Measurements from ENCODE around the gene UPF1.

UPF1 gene

DNA sequence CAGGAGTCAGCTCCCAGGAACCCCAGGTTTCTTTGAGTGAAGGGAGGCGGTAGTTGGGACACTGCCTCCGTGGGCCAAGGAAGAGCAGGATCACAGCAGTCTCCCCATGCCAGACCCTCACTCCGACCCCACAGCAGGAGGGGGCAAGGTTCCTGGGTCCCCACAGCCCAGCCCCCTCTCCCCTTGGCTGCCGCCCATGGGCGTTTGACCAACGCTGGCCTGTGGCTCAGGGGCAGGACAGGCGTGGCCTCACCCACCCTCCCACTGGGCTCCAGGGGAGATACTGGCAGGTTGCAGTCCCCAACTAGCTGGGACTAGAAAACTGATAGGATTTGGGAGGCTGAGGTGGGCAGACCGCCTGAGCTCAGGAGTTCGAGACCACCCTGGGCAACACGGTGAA lies 78.3 kb downstream of the UPF1 start:
- H3K9me3 ChIP-seq (ENCODE audit: control insufficient read depth, insufficient read depth, low read depth, low read length) = no peaks in the 10 kb centered on the region
- POLR2A ChIA-PET = interaction anchor here (0.5 kb wide), 1 partner anchor 19 kb away, joined by 5 read pairs; no protein-coding TSS in a partner anchor
- TF ChIP-seq ZNF529 (tag by site-specific recombination; IDR thresholded peaks at IDR 0.05; ENCODE audit: insufficient replicate concordance) = no peak
- TF ChIP-seq, protein P1, sequence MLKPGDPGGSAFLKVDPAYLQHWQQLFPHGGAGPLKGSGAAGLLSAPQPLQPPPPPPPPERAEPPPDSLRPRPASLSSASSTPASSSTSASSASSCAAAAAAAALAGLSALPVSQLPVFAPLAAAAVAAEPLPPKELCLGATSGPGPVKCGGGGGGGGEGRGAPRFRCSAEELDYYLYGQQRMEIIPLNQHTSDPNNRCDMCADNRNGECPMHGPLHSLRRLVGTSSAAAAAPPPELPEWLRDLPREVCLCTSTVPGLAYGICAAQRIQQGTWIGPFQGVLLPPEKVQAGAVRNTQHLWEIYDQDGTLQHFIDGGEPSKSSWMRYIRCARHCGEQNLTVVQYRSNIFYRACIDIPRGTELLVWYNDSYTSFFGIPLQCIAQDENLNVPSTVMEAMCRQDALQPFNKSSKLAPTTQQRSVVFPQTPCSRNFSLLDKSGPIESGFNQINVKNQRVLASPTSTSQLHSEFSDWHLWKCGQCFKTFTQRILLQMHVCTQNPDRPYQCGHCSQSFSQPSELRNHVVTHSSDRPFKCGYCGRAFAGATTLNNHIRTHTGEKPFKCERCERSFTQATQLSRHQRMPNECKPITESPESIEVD (tag by site-specific recombination; IDR thresholded peaks at IDR 0.05) = no peak
- TF ChIP-seq, protein P2, sequence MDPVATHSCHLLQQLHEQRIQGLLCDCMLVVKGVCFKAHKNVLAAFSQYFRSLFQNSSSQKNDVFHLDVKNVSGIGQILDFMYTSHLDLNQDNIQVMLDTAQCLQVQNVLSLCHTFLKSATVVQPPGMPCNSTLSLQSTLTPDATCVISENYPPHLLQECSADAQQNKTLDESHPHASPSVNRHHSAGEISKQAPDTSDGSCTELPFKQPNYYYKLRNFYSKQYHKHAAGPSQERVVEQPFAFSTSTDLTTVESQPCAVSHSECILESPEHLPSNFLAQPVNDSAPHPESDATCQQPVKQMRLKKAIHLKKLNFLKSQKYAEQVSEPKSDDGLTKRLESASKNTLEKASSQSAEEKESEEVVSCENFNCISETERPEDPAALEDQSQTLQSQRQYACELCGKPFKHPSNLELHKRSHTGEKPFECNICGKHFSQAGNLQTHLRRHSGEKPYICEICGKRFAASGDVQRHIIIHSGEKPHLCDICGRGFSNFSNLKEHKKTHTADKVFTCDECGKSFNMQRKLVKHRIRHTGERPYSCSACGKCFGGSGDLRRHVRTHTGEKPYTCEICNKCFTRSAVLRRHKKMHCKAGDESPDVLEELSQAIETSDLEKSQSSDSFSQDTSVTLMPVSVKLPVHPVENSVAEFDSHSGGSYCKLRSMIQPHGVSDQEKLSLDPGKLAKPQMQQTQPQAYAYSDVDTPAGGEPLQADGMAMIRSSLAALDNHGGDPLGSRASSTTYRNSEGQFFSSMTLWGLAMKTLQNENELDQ (tag by site-specific recombination; IDR thresholded peaks at IDR 0.05; ENCODE audit: low read depth) = no peak
- no peak overlapping the region for H3K4me3 ChIP-seq (ENCODE audit: low read depth, low read length)
- no peaks in the 10 kb centered on the region for H3K4me1 ChIP-seq (ENCODE audit: control insufficient read depth, insufficient read depth, low read length)
- CTCF ChIA-PET = interaction anchor here (1.7 kb wide), 1 partner anchor 9 kb away, joined by 4 read pairs; the partner anchor contains the start of genes COPE and DDX49
- H3K36me3 ChIP-seq (ENCODE audit: control insufficient read depth in 2 of 2, insufficient read depth in 1 of 2, low read length in 2 of 2) = peaks cover 4 to 73% of the 10 kb centered on the region in 2 experiments; a peak in 2 of 3 replicates
- H3K27ac ChIP-seq (ENCODE audit: extremely low read depth, low read depth, low read length) = no peak overlapping the region

DNA sequence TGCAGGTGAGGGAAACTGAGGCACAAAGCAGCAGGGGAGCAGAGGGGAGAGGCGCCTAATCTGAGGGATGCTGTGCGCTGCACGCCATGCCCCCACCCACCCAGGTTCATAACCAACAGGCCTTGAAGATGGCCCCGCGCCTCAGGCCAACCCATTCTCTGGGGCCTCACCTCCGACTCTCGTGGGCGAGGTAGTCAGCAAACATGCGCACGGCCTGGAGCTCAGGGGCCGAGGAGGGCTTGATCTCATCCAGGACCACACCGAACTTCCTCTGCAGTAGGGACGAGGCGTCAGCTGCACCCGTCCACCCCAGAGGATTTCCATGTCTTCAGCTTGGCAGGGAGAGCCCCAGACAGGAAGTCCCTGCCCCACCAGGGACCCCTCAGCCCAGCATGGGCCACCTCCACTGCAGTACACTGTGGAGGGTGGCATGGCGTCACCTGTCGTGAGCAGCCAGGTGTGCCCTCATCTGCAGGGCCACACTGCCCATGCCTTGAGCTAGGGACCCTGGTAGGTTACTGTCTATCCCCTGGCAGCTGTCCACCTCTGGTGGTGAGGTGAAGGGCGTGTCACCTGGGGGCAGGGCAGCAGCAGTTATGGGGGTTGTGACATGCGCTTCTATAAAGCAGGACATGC lies 79.2 kb downstream of the UPF1 start:
- CTCF ChIA-PET = no interaction called here
- no peak for TF ChIP-seq ZNF530 (tag by site-specific recombination; IDR thresholded peaks at IDR 0.05; ENCODE audit: low read depth)
- TF ChIP-seq, protein P3, sequence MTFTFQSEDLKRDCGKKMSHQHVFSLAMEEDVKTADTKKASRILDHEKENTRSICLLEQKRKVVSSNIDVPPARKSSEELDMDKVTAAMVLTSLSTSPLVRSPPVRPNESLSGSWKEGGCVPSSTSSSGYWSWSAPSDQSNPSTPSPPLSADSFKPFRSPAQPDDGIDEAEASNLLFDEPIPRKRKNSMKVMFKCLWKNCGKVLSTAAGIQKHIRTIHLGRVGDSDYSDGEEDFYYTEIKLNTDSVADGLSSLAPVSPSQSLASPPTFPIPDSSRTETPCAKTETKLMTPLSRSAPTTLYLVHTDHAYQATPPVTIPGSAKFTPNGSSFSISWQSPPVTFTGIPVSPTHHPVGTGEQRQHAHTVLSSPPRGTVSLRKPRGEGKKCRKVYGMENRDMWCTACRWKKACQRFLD (tag by site-specific recombination; IDR thresholded peaks at IDR 0.05) = no peak
- TF ChIP-seq TRIM28 (IDR thresholded peaks at IDR 0.05; ENCODE audit: borderline replicate concordance, low read length) = no peak
- TF ChIP-seq ZNF560 (tag by site-specific recombination; IDR thresholded peaks at IDR 0.05; ENCODE audit: borderline replicate concordance) = no peak
- TF ChIP-seq, protein P4, sequence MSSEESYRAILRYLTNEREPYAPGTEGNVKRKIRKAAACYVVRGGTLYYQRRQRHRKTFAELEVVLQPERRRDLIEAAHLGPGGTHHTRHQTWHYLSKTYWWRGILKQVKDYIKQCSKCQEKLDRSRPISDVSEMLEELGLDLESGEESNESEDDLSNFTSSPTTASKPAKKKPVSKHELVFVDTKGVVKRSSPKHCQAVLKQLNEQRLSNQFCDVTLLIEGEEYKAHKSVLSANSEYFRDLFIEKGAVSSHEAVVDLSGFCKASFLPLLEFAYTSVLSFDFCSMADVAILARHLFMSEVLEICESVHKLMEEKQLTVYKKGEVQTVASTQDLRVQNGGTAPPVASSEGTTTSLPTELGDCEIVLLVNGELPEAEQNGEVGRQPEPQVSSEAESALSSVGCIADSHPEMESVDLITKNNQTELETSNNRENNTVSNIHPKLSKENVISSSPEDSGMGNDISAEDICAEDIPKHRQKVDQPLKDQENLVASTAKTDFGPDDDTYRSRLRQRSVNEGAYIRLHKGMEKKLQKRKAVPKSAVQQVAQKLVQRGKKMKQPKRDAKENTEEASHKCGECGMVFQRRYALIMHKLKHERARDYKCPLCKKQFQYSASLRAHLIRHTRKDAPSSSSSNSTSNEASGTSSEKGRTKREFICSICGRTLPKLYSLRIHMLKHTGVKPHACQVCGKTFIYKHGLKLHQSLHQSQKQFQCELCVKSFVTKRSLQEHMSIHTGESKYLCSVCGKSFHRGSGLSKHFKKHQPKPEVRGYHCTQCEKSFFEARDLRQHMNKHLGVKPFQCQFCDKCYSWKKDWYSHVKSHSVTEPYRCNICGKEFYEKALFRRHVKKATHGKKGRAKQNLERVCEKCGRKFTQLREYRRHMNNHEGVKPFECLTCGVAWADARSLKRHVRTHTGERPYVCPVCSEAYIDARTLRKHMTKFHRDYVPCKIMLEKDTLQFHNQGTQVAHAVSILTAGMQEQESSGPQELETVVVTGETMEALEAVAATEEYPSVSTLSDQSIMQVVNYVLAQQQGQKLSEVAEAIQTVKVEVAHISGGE (tag by site-specific recombination; conservative IDR thresholded peaks at IDR 0.05; ENCODE audit: low read depth) = no peak
- TF ChIP-seq SETDB1 (IDR thresholded peaks at IDR 0.05; ENCODE audit: insufficient read length, low read length) = no peak
- no peak for TF ChIP-seq HOXA7 (CRISPR knock-in tag; IDR thresholded peaks at IDR 0.05; ENCODE audit: borderline replicate concordance)
- TF ChIP-seq, protein P5, sequence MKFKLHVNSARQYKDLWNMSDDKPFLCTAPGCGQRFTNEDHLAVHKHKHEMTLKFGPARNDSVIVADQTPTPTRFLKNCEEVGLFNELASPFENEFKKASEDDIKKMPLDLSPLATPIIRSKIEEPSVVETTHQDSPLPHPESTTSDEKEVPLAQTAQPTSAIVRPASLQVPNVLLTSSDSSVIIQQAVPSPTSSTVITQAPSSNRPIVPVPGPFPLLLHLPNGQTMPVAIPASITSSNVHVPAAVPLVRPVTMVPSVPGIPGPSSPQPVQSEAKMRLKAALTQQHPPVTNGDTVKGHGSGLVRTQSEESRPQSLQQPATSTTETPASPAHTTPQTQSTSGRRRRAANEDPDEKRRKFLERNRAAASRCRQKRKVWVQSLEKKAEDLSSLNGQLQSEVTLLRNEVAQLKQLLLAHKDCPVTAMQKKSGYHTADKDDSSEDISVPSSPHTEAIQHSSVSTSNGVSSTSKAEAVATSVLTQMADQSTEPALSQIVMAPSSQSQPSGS (tag by site-specific recombination; IDR thresholded peaks at IDR 0.05; ENCODE audit: low read depth) = no peak
- TF ChIP-seq, protein P6, sequence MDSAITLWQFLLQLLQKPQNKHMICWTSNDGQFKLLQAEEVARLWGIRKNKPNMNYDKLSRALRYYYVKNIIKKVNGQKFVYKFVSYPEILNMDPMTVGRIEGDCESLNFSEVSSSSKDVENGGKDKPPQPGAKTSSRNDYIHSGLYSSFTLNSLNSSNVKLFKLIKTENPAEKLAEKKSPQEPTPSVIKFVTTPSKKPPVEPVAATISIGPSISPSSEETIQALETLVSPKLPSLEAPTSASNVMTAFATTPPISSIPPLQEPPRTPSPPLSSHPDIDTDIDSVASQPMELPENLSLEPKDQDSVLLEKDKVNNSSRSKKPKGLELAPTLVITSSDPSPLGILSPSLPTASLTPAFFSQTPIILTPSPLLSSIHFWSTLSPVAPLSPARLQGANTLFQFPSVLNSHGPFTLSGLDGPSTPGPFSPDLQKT (IDR thresholded peaks at IDR 0.05; ENCODE audit: borderline replicate concordance, low read depth, low read length) = no peak
- TF ChIP-seq, protein P7, sequence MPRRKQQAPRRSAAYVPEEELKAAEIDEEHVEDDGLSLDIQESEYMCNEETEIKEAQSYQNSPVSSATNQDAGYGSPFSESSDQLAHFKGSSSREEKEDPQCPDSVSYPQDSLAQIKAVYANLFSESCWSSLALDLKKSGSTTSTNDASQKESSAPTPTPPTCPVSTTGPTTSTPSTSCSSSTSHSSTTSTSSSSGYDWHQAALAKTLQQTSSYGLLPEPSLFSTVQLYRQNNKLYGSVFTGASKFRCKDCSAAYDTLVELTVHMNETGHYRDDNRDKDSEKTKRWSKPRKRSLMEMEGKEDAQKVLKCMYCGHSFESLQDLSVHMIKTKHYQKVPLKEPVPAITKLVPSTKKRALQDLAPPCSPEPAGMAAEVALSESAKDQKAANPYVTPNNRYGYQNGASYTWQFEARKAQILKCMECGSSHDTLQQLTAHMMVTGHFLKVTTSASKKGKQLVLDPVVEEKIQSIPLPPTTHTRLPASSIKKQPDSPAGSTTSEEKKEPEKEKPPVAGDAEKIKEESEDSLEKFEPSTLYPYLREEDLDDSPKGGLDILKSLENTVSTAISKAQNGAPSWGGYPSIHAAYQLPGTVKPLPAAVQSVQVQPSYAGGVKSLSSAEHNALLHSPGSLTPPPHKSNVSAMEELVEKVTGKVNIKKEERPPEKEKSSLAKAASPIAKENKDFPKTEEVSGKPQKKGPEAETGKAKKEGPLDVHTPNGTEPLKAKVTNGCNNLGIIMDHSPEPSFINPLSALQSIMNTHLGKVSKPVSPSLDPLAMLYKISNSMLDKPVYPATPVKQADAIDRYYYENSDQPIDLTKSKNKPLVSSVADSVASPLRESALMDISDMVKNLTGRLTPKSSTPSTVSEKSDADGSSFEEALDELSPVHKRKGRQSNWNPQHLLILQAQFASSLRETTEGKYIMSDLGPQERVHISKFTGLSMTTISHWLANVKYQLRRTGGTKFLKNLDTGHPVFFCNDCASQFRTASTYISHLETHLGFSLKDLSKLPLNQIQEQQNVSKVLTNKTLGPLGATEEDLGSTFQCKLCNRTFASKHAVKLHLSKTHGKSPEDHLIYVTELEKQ (tag by site-specific recombination; IDR thresholded peaks at IDR 0.05; ENCODE audit: borderline replicate concordance) = no peak
- no peak for TF ChIP-seq ZNF169 (tag by site-specific recombination; IDR thresholded peaks at IDR 0.05)
- no peak for TF ChIP-seq ZNF707 (tag by site-specific recombination; IDR thresholded peaks at IDR 0.05)
- no peak for TF ChIP-seq ZNF211 (tag by site-specific recombination; IDR thresholded peaks at IDR 0.05; ENCODE audit: low read depth)
- no peak for TF ChIP-seq HOXC10 (CRISPR knock-in tag; IDR thresholded peaks at IDR 0.05)
- TF ChIP-seq GFI1B (tag by site-specific recombination; IDR thresholded peaks at IDR 0.05) = no peak

More for the DNA sequence above, 79.2 kb downstream of the UPF1 start:
- Histone ChIP-seq H3K27ac (ENCODE audit: extremely low read depth, low read depth, low read length) (no peak overlapping the region), H3K4me3 (ENCODE audit: low read depth, low read length) (no peak overlapping the region), H3K9me3 (ENCODE audit: control insufficient read depth, insufficient read depth, low read depth, low read length) (no peaks in the 10 kb centered on the region), H3K36me3 (ENCODE audit: control insufficient read depth in 2 of 2, insufficient read depth in 1 of 2, low read length in 2 of 2) (peaks cover 4 to 73% of the 10 kb centered on the region in 2 experiments; a peak in 2 of 3 replicates), H3K4me1 (ENCODE audit: control insufficient read depth, insufficient read depth, low read length) (no peaks in the 10 kb centered on the region)
- POLR2A ChIA-PET = interaction anchor here (1.0 kb wide), 1 partner anchor 18 kb away, joined by 3 read pairs; no protein-coding TSS in a partner anchor

All from HEK293 (cell line).